Right cardiac atrium (tissue), 5 donors: Measurements from ENCODE around the gene PPARGC1A. TPM values are rescaled to one million over a fixed set of nuclear protein-coding genes. Genes with fewer than 3 reads are reported as not detected.
A peak's percentile ranks its signal among the peaks of the same experiment; 100 is the strongest.

Source experiments
- ATAC-seq, 2 donors: fragments of 200-7000 bp; cut with Tn5 transposase; one replicate each; pipeline versions ENCODE4 v1.8.0 to v1.9.1; 2020; ENCODE audit warnings: moderate library complexity in 2 of 2, mild to moderate bottlenecking in 1 of 2
- DNase-seq, 3 donors: peaks; one replicate each; pipeline ENCODE4 v3.0.0-alpha.2; 2020
- H3K27ac ChIP-seq: one replicate; pipeline ENCODE4 v1.5.1; 2013; ENCODE audit warnings: mild to moderate bottlenecking, low read length, control low read depth, moderate library complexity
- H3K27me3 ChIP-seq: one replicate; pipeline ENCODE4 v1.6.1; 2013; ENCODE audit not compliant: control insufficient read depth, insufficient read depth
- H3K4me1 ChIP-seq: one replicate; pipeline ENCODE4 v1.6.1; 2013; ENCODE audit warnings: low read length; ENCODE audit not compliant: control insufficient read depth, insufficient read depth
- H3K4me3 ChIP-seq: one replicate; pipeline ENCODE4 v1.5.1; 2013; ENCODE audit warnings: low read length, control low read depth
- H3K9me3 ChIP-seq: one replicate; pipeline ENCODE4 v1.6.1; 2013; ENCODE audit warnings: low read length; ENCODE audit not compliant: control insufficient read depth
- WGBS: extraction: QIAGEN DNeasy Blood & Tissue Kit; methylation state at CpG from one replicate; pipeline ENCODE4 v1.1.7; 2013; 5-methylcytosine and 5-hydroxymethylcytosine counted together
- intact Hi-C, 4 donors: fragments of 100-400 bp; cut with DNase I; formaldehyde crosslinking; loops; one replicate each; pipeline versions ENCODE4 v1.11.0 to v1.14.0; 2022 to 2023
- long read RNA-seq, 4 donors: library from polyadenylated mRNA; unstranded; transcript quantifications; one replicate each; pipeline ENCODE4 v2.0.0, GENCODE V29; 2020 to 2021
- polyA plus RNA-seq: library from polyadenylated mRNA; stranded (reverse); fragments of 200-250 nt; gene quantifications from one replicate; pipeline ENCODE4 v1.2.3, GENCODE V29; 2013
- total RNA-seq, 4 donors: library from RNA; stranded (reverse); fragmentation: NEBNext Ultra II Directional; extraction: Animal tissue kit (Norgen Biotek cat#: 25700); gene quantifications; one replicate each; pipeline ENCODE4 v1.2.1, GENCODE V29; 2021
- donor health status: healthy with polysubstance abuse.
- donor health status: DM: no; HTN: yes; CAD: no.
- donor health status: DM: no; HTN: no; CAD: no.
- donor health status: DM: no; HTN: yes; CAD: no; lungs with severe emphysema.
- donor health status: DM: yes; HTN: yes; CAD: no.

PPARGC1A gene
- 100 to 1,000 TPM in 1 of 4 donors, 10 to 100 TPM in 3; 74.7 to 130 (median 82.0) TPM for total RNA-seq
- polyA plus RNA-seq, result 22.2 TPM
- long read RNA-seq, donor 1, full-length matches to known transcripts, result 23 of 65 reads
- long read RNA-seq, donor 1, partial matches to known transcripts, result 12 of 65 reads
- long read RNA-seq, donor 1, other reads (novel, unspliced or antisense), result 30 of 65 reads
- long read RNA-seq, donor 2, full-length matches to known transcripts, result 17 of 25 reads
- long read RNA-seq, donor 2, partial matches to known transcripts, result 1 of 25 reads
- long read RNA-seq, donor 2, other reads (novel, unspliced or antisense), result 7 of 25 reads
- long read RNA-seq, donor 3, full-length matches to known transcripts, result 63 of 219 reads
- long read RNA-seq, donor 3, partial matches to known transcripts, result 46 of 219 reads
- long read RNA-seq, donor 3, other reads (novel, unspliced or antisense), result 110 of 219 reads
- long read RNA-seq, donor 4, full-length matches to known transcripts, result 12 of 25 reads
- long read RNA-seq, donor 4, partial matches to known transcripts, result 7 of 25 reads
- long read RNA-seq, donor 4, other reads (novel, unspliced or antisense), result 6 of 25 reads

- H3K27ac ChIP-seq, result peak within 1 kb of the TSS; percentile 99
- WGBS, result under 1% methylated on average over 10 of the region's 10 CpGs
- H3K4me3 ChIP-seq, result peak within 1 kb of the TSS; percentile 94
- H3K4me1 ChIP-seq, result no peaks in the 10 kb centered on the region
- intact Hi-C loops, result loop anchor here in 1 of 4 donors (5.0 to 10.0 kb wide), 2 partner anchors 42 to 75 kb away; no protein-coding TSS in a partner anchor
- peak; percentile 88 to 93 for ATAC-seq
- DNase-seq, result peak; percentile 59 to 72 (median 63)
- H3K9me3 ChIP-seq, result no peaks in the 10 kb centered on the region
- no peaks in the 10 kb centered on the region for H3K27me3 ChIP-seq
Observed at GRCh38 chr4:23889814-23890341, at the start of gene PPARGC1A. Gene PPARGC1A, minus strand, starts transcription at chr4:23890047. Its CDS starts 90 bp downstream, at chr4:23889957.

- no peak overlapping the region for H3K27ac ChIP-seq
- no peaks in the 10 kb centered on the region for H3K27me3 ChIP-seq
- no peak overlapping the region for H3K4me3 ChIP-seq
- ATAC-seq (no peak), DNase-seq (no peak)
- peaks cover 9% of the 10 kb centered on the region for H3K4me1 ChIP-seq
- intact Hi-C loops, result no loop called here
- no peaks in the 10 kb centered on the region for H3K9me3 ChIP-seq
- 92% methylated on average over 1 of the region's 1 CpG for WGBS
Observed at GRCh38 chr4:23938796-23939195, 48.9 kb upstream of the PPARGC1A start.

GRCh38 chr4:23937173-23937572, 47.3 kb upstream of the PPARGC1A start:
- peaks cover 11% of the 10 kb centered on the region for H3K4me1 ChIP-seq
- WGBS, result 55% methylated on average over 2 of the region's 2 CpGs
- no peak for ATAC-seq

GRCh38 chr4:23934915-23935314, 45.1 kb upstream of the PPARGC1A start:
- Histone ChIP-seq H3K4me1 (peaks cover 13% of the 10 kb centered on the region), H3K4me3 (no peak overlapping the region), H3K27me3 (no peaks in the 10 kb centered on the region), H3K9me3 (no peaks in the 10 kb centered on the region), H3K27ac (peak overlapping the region; percentile 71)
- intact Hi-C loops, result loop anchor here in 1 of 4 donors (5.0 kb wide), 1 partner anchor 48 kb away; no protein-coding TSS in a partner anchor
- 22% methylated on average over 3 of the region's 3 CpGs for WGBS
- peak; percentile 68 to 78 (median 70) for DNase-seq
- peak; percentile 61 to 66 for ATAC-seq

More at GRCh38 chr4:23937173-23937572, 47.3 kb upstream of the PPARGC1A start:
- intact Hi-C loops, result no loop called here
- no peak overlapping the region for H3K27ac ChIP-seq
- H3K4me3 ChIP-seq, result no peak overlapping the region
- no peaks in the 10 kb centered on the region for H3K9me3 ChIP-seq
- DNase-seq, result no peak
- H3K27me3 ChIP-seq, result no peaks in the 10 kb centered on the region

GRCh38 chr4:23934223-23934622, 44.4 kb upstream of the PPARGC1A start:
- Histone ChIP-seq H3K27ac (peak overlapping the region; percentile 91), H3K9me3 (no peaks in the 10 kb centered on the region), H3K4me3 (no peak overlapping the region), H3K27me3 (no peaks in the 10 kb centered on the region), H3K4me1 (peaks cover 17% of the 10 kb centered on the region)
- 83% methylated on average over 4 of the region's 4 CpGs for WGBS
- ATAC-seq (no peak), DNase-seq (no peak)
- intact Hi-C loops, result loop anchor here in 1 of 4 donors (5.0 kb wide), 1 partner anchor 47 kb away; no protein-coding TSS in a partner anchor

GRCh38 chr4:23932901-23933308, 43.1 kb upstream of the PPARGC1A start:
- Histone ChIP-seq H3K4me3 (no peak overlapping the region), H3K27ac (peak overlapping the region; percentile 70), H3K27me3 (no peaks in the 10 kb centered on the region), H3K4me1 (peaks cover 14% of the 10 kb centered on the region), H3K9me3 (no peaks in the 10 kb centered on the region)
- no peak for DNase-seq
- 52% methylated on average over 6 of the region's 6 CpGs for WGBS
- no peak for ATAC-seq
- intact Hi-C loops, result loop anchor here in 1 of 4 donors (5.0 kb wide), 1 partner anchor 46 kb away; no protein-coding TSS in a partner anchor

GRCh38 chr4:23932186-23932585, 42.3 kb upstream of the PPARGC1A start:
- Histone ChIP-seq H3K9me3 (no peaks in the 10 kb centered on the region), H3K27me3 (no peaks in the 10 kb centered on the region), H3K4me1 (peaks cover 14% of the 10 kb centered on the region), H3K27ac (peak overlapping the region; percentile 30), H3K4me3 (no peak overlapping the region)
- 81% methylated on average over 4 of the region's 4 CpGs for WGBS
- DNase-seq, result no peak
- ATAC-seq, result no peak
- intact Hi-C loops, result loop anchor here in 1 of 4 donors (5.0 kb wide), 1 partner anchor 45 kb away; no protein-coding TSS in a partner anchor

GRCh38 chr4:23931489-23931830, 41.6 kb upstream of the PPARGC1A start:
- peak overlapping the region; percentile 97 for H3K27ac ChIP-seq
- H3K9me3 ChIP-seq, result no peaks in the 10 kb centered on the region
- no peak overlapping the region for H3K4me3 ChIP-seq
- ATAC-seq, result peak; percentile 22 to 39
- no peak for DNase-seq
- intact Hi-C loops, result loop anchor here in 1 of 4 donors (5.0 kb wide), 1 partner anchor 44 kb away; no protein-coding TSS in a partner anchor
- 44% methylated on average over 2 of the region's 2 CpGs for WGBS
- H3K27me3 ChIP-seq, result no peaks in the 10 kb centered on the region
- peaks cover 14% of the 10 kb centered on the region for H3K4me1 ChIP-seq

- intact Hi-C loops, result loop anchor here in 1 of 4 donors (5.0 kb wide), 1 partner anchor 44 kb away; no protein-coding TSS in a partner anchor
- no peaks in the 10 kb centered on the region for H3K27me3 ChIP-seq
- H3K4me3 ChIP-seq, result no peak overlapping the region
- no peaks in the 10 kb centered on the region for H3K9me3 ChIP-seq
- H3K4me1 ChIP-seq, result peaks cover 14% of the 10 kb centered on the region
- ATAC-seq (peak; percentile 94 to 95), DNase-seq (peak; percentile 85 to 92 (median 91))
- 14% methylated on average over 10 of the region's 10 CpGs for WGBS
- peak overlapping the region; percentile 95 for H3K27ac ChIP-seq
Observed at GRCh38 chr4:23930750-23931488, 41.1 kb upstream of the PPARGC1A start.

- intact Hi-C loops, result no loop called here
- no peak overlapping the region for H3K4me3 ChIP-seq
- H3K27ac ChIP-seq, result peak overlapping the region; percentile 42
- DNase-seq (no peak), ATAC-seq (no peak)
- H3K9me3 ChIP-seq, result no peaks in the 10 kb centered on the region
- peaks cover 14% of the 10 kb centered on the region for H3K4me1 ChIP-seq
- 65% methylated on average over 3 of the region's 3 CpGs for WGBS
- no peaks in the 10 kb centered on the region for H3K27me3 ChIP-seq
Observed at GRCh38 chr4:23929248-23929647, 39.4 kb upstream of the PPARGC1A start.
